SU-DHL-6 (cell line): Measurements from ENCODE around the gene CHMP1A.

Experiments
- H2AFZ ChIP-seq: fragments of 200-600 bp; sonication (generic); 2 replicates; pipeline ENCODE4 v1.6.1; 2014; ENCODE audit warnings: low read depth, mild to moderate bottlenecking, moderate library complexity, mixed read lengths, antibody characterized with exemption, low read length; ENCODE audit not compliant: severe bottlenecking
- H3F3A ChIP-seq: fragments of 200-600 bp; shearing (Covaris generic); 2 replicates; pipeline ENCODE4 v1.6.0; 2016; ENCODE audit warnings: antibody characterized with exemption, mild to moderate bottlenecking; ENCODE audit not compliant: insufficient read depth
- H3K27ac ChIP-seq: fragments of 200-600 bp; sonication (generic); 2 replicates; pipeline ENCODE4 v1.5.1; 2016; ENCODE audit warnings: low read depth, mild to moderate bottlenecking, low read length, moderate library complexity, mixed read lengths
- H3K27me3 ChIP-seq: fragments of 200-600 bp; sonication (generic), shearing (Covaris generic); 2 replicates; pipeline ENCODE4 v1.6.0; 2014; ENCODE audit warnings: mild to moderate bottlenecking, low read length
- H3K36me3 ChIP-seq: fragments of 200-600 bp; sonication (generic); 2 replicates; pipeline ENCODE4 v1.6.1; 2014; ENCODE audit warnings: mild to moderate bottlenecking, low read length, mixed read lengths
- H3K4me2 ChIP-seq: fragments of 300-600, 200-600 bp; shearing (Covaris generic), sonication (generic); 2 replicates; pipeline ENCODE4 v1.6.0; 2014; ENCODE audit warnings: low read length, low read depth, mild to moderate bottlenecking; ENCODE audit not compliant: poor library complexity, severe bottlenecking
- H3K4me3 ChIP-seq: fragments of 200-600 bp; sonication (generic); 2 replicates; pipeline ENCODE4 v1.5.1; 2014; ENCODE audit warnings: antibody characterized with exemption, low read length, mild to moderate bottlenecking, mixed read lengths; ENCODE audit not compliant: insufficient read depth, poor library complexity, severe bottlenecking
- H3K79me2 ChIP-seq: fragments of 200-600 bp; sonication (generic); 2 replicates; pipeline ENCODE4 v1.6.1; 2014; ENCODE audit warnings: mild to moderate bottlenecking, low read length, moderate library complexity; ENCODE audit not compliant: insufficient read depth
- H3K9ac ChIP-seq: fragments of 200-600 bp; sonication (generic); 2 replicates; pipeline ENCODE4 v1.7.0; 2014; ENCODE audit warnings: mild to moderate bottlenecking, low read length
- H3K9me2 ChIP-seq: fragments of 200-600 bp; sonication (generic); replicated peaks from 2 replicates; pipeline ENCODE4 v1.6.1; 2014; ENCODE audit warnings: low read length; ENCODE audit not compliant: insufficient read depth
- H3K9me3 ChIP-seq: fragments of 200-600 bp; sonication (generic); 2 replicates; pipeline ENCODE4 v1.6.1; 2014; ENCODE audit warnings: low read length, mixed read lengths; ENCODE audit not compliant: insufficient read depth
- H4K20me1 ChIP-seq: fragments of 200-600 bp; sonication (generic); 2 replicates; pipeline ENCODE4 v1.6.1; 2014; ENCODE audit warnings: low read depth, mild to moderate bottlenecking, antibody characterized with exemption, low read length, moderate library complexity, mixed read lengths
- CTCF ChIP-seq: fragments of 200-600 bp; sonication (generic); IDR thresholded peaks from one replicate; pipeline ENCODE4 v1.5.1; 2017; ENCODE audit warnings: antibody characterized with exemption, mild to moderate bottlenecking, low read length, moderate library complexity; ENCODE audit not compliant: insufficient read depth, poor library complexity, severe bottlenecking
- EZH2phosphoT487 ChIP-seq: fragments of 200-600 bp; sonication (generic), shearing (Covaris generic); conservative IDR thresholded peaks from 2 replicates; pipeline ENCODE4 v1.6.1; 2018; ENCODE audit warnings: mild to moderate bottlenecking, antibody characterized with exemption, low read length, moderate library complexity, mixed read lengths

The CHMP1A gene

GRCh38 chr16:89623511-89624261 is 33.8 kb downstream of the CHMP1A start:
- Histone ChIP-seq H3K4me2 (no peak overlapping the region), H3K4me3 (no peak overlapping the region), H3K9me3 (no peaks in the 10 kb centered on the region), H3K36me3 (no peaks in the 10 kb centered on the region), H3K9ac (no peak overlapping the region), H3K27ac (no peak overlapping the region), H4K20me1 (no peaks in the 10 kb centered on the region), H3K27me3 (no peaks in the 10 kb centered on the region), H2AFZ (no peak overlapping the region), H3K9me2 (no peaks in the 10 kb centered on the region), H3F3A (no peaks in the 10 kb centered on the region), H3K79me2 (no peaks in the 10 kb centered on the region)
- TF ChIP-seq EZH2phosphoT487: no peak
- no peak for TF ChIP-seq CTCF

GRCh38 chr16:89621698-89622409 is 35.7 kb downstream of the CHMP1A start:
- H3K4me3 ChIP-seq: no peak overlapping the region
- no peaks in the 10 kb centered on the region for H4K20me1 ChIP-seq
- H3K9me3 ChIP-seq: no peaks in the 10 kb centered on the region
- no peak overlapping the region for H3K27ac ChIP-seq
- H3K9ac ChIP-seq: no peak overlapping the region
- no peak overlapping the region for H2AFZ ChIP-seq
- no peaks in the 10 kb centered on the region for H3K36me3 ChIP-seq
- no peaks in the 10 kb centered on the region for H3K79me2 ChIP-seq
- no peak for TF ChIP-seq EZH2phosphoT487
- no peaks in the 10 kb centered on the region for H3K27me3 ChIP-seq
- no peaks in the 10 kb centered on the region for H3F3A ChIP-seq
- H3K4me2 ChIP-seq: no peak overlapping the region
- H3K9me2 ChIP-seq: no peaks in the 10 kb centered on the region

GRCh38 chr16:89621136-89621697 is 36.3 kb downstream of the CHMP1A start:
- Histone ChIP-seq H2AFZ (no peak overlapping the region), H3K9ac (no peak overlapping the region), H3K27ac (no peak overlapping the region), H3K9me2 (no peaks in the 10 kb centered on the region), H3K79me2 (no peaks in the 10 kb centered on the region), H3K4me3 (no peak overlapping the region), H3K9me3 (no peaks in the 10 kb centered on the region), H3K27me3 (no peaks in the 10 kb centered on the region), H3K36me3 (no peaks in the 10 kb centered on the region), H3K4me2 (no peak overlapping the region), H4K20me1 (no peaks in the 10 kb centered on the region), H3F3A (no peaks in the 10 kb centered on the region)
- TF ChIP-seq CTCF (no peak), EZH2phosphoT487 (no peak)

- TF ChIP-seq EZH2phosphoT487: no peak
- TF ChIP-seq CTCF: no peak
- no peak overlapping the region for H3K4me3 ChIP-seq
- no peaks in the 10 kb centered on the region for H3K79me2 ChIP-seq
- H2AFZ ChIP-seq: no peak overlapping the region
- H3K27ac ChIP-seq: no peak overlapping the region
- H3K4me2 ChIP-seq: no peak overlapping the region
- H3K9ac ChIP-seq: no peak overlapping the region
- no peaks in the 10 kb centered on the region for H3K9me2 ChIP-seq
- no peaks in the 10 kb centered on the region for H4K20me1 ChIP-seq
- no peaks in the 10 kb centered on the region for H3K36me3 ChIP-seq
- H3K9me3 ChIP-seq: no peaks in the 10 kb centered on the region
- no peaks in the 10 kb centered on the region for H3F3A ChIP-seq
- H3K27me3 ChIP-seq: no peaks in the 10 kb centered on the region
Observed at GRCh38 chr16:89620406-89620841, 37.1 kb downstream of the CHMP1A start.
